GM06990 (cell line): ENCODE data around the gene PCDHB6.
"Not testable (repeated sequence)": the region's sequence is repeated elsewhere in the genome, so short reads cannot be mapped to it uniquely, and the experiment has no call there.

ENCODE experiments used
- DNase-seq: peaks from one replicate; pipeline ENCODE4 v3.0.0-alpha.2; 2011; ENCODE audit not compliant: insufficient read length; ENCODE audit errors: extremely low read depth
- H3K27me3 ChIP-seq: replicated peaks from 2 replicates; pipeline ENCODE4 v1.6.0; 2011; ENCODE audit warnings: low read length; ENCODE audit not compliant: control insufficient read depth, insufficient read depth
- H3K36me3 ChIP-seq: 2 replicates; pipeline ENCODE4 v1.5.1; 2011; ENCODE audit warnings: low read length; ENCODE audit not compliant: control insufficient read depth, insufficient read depth
- H3K4me3 ChIP-seq: replicated peaks from 2 replicates; pipeline ENCODE4 v1.5.1; 2011; ENCODE audit warnings: low read depth, mild to moderate bottlenecking, control low read depth, low read length
- TF ChIP-seq, protein P1 (sequence below): IDR thresholded peaks from 2 replicates; pipeline ENCODE4 v1.5.1; 2011; ENCODE audit warnings: low read length, control low read depth, mild to moderate bottlenecking, inconsistent platforms; ENCODE audit not compliant: insufficient read depth, poor library complexity, severe bottlenecking

PCDHB6 gene

DNA sequence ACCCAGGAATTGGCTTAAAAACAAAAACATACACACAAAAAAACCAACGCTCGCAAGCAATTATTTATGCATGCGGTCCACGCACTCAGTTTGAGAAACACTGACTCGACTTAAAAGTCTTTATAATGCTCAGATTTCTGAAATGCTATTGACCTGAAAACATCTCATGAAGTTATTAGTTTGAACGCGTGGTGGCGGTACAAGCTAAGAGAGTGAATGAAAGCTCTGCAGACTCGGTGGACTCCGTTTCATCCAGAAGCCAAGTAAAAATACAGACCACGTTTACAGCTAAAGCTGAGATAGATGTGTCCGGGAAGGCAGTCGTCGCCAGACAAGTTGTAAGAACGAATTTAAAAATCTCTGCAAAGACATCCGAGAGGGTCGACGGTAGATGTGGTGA, at the start of gene PCDHB6:
TSS of gene PCDHB6 (plus strand) at position 246 of the 400 bp plus-strand sequence. CDS start 201 bp downstream, outside the sequence.
- Histone ChIP-seq H3K4me3 (no peak within 1 kb of the TSS), H3K27me3 (no peaks in the 10 kb centered on the region), H3K36me3 (no peaks in the 10 kb centered on the region)
- DNase-seq: no peak
- TF ChIP-seq, protein P1, sequence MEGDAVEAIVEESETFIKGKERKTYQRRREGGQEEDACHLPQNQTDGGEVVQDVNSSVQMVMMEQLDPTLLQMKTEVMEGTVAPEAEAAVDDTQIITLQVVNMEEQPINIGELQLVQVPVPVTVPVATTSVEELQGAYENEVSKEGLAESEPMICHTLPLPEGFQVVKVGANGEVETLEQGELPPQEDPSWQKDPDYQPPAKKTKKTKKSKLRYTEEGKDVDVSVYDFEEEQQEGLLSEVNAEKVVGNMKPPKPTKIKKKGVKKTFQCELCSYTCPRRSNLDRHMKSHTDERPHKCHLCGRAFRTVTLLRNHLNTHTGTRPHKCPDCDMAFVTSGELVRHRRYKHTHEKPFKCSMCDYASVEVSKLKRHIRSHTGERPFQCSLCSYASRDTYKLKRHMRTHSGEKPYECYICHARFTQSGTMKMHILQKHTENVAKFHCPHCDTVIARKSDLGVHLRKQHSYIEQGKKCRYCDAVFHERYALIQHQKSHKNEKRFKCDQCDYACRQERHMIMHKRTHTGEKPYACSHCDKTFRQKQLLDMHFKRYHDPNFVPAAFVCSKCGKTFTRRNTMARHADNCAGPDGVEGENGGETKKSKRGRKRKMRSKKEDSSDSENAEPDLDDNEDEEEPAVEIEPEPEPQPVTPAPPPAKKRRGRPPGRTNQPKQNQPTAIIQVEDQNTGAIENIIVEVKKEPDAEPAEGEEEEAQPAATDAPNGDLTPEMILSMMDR: peak; percentile 26

DNA sequence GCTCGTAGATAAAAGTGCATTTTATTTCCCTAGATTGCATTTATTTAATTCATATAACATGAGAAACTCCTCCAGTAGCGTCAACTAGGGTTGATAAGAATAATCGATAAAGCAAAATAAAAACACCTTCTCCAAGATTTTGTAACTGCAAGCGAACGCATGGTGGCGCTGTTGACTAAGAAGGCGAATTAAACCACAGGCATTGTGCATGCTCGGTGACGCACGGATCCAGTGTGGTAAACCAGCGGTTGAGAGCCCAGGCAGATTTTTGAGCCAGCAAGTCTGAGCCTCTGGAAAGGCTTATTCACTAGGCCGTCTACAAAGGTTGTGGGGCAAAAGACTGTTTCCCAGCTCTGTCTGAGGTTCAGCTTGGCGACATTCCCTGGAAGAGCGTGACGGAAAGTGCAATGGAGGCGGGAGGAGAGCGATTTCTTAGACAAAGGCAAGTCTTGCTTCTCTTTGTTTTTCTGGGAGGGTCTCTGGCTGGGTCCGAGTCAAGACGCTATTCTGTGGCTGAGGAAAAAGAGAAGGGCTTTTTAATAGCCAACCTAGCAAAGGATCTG, 49.5 kb upstream of the PCDHB6 start, which contains the start of gene PCDHB3:
TSS of gene PCDHB3 (plus strand) at position 231 of the 563 bp plus-strand sequence. CDS start at position 408, 177 bp downstream.
- H3K27me3 ChIP-seq: no peaks in the 10 kb centered on the region
- no peaks in the 10 kb centered on the region for H3K36me3 ChIP-seq
- DNase-seq: no peak
- no peak within 1 kb of the TSS for H3K4me3 ChIP-seq
- TF ChIP-seq, protein P1: no peak

DNA sequence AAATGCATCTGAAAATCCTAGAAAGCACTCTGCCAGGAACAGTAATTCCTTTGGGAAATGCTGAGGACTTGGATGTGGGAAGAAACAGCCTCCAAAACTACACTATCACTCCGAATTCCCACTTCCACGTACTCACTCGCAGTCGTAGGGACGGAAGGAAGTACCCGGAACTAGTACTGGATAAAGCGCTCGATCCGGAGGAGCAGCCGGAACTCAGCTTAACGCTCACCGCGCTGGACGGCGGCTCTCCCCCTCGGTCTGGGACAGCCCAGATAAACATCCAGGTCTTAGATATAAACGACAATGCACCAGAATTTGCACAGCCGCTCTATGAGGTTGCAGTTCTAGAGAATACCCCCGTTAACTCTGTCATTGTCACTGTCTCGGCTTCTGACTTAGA, 48.8 kb upstream of the PCDHB6 start:
- no peak overlapping the region for H3K4me3 ChIP-seq
- TF ChIP-seq, protein P1: no peak
- no peak for DNase-seq
- no peaks in the 10 kb centered on the region for H3K36me3 ChIP-seq
- H3K27me3 ChIP-seq: no peaks in the 10 kb centered on the region

DNA sequence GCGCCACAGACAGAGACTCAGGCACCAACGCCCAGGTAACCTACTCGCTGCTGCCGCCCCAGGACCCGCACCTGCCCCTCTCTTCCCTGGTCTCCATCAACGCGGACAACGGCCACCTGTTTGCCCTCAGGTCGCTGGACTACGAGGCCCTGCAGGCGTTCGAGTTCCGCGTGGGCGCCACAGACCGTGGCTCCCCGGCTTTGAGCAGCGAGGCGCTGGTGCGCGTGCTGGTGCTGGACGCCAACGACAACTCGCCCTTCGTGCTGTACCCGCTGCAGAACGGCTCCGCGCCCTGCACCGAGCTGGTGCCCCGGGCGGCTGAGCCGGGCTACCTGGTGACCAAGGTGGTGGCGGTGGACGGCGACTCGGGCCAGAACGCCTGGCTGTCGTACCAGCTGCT, 47.8 kb upstream of the PCDHB6 start:
- H3K4me3 ChIP-seq, H3K27me3 ChIP-seq, H3K36me3 ChIP-seq, DNase-seq: not testable (repeated sequence)

DNA sequence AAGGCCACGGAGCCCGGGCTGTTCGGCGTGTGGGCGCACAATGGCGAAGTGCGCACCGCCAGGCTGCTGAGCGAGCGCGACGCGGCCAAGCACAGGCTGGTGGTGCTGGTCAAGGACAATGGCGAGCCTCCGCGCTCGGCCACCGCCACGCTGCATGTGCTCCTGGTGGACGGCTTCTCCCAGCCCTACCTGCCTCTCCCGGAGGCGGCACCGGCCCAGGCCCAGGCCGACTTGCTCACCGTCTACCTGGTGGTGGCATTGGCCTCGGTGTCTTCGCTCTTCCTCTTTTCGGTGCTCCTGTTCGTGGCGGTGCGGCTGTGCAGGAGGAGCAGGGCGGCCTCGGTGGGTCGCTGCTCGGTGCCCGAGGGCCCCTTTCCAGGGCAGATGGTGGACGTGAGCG, 47.4 kb upstream of the PCDHB6 start:
- H3K27me3 ChIP-seq: not testable (repeated sequence)

DNA sequence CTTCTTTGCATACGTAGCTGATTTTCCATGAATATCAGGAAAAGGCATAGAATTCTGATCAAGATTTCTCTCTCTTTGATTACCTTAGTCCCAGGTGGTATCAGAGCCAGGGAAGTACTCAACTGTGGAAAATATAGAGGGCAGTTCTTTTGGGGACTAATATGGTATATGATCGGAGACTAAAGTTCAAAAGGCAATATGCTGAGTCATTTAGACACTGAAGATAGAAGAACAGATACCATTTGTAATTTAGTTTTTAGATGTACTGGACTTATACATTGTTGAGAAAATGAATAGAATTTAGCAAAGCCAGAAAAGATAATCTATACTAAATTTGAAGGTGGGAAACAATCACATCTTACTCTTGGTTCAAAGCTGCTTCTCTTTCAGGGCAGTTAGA, 44.5 kb upstream of the PCDHB6 start:
- no peak for DNase-seq
- no peaks in the 10 kb centered on the region for H3K36me3 ChIP-seq
- TF ChIP-seq, protein P1: no peak
- no peaks in the 10 kb centered on the region for H3K27me3 ChIP-seq
- no peak overlapping the region for H3K4me3 ChIP-seq

More for the DNA sequence above, 47.4 kb upstream of the PCDHB6 start:
- H3K4me3 ChIP-seq, H3K36me3 ChIP-seq, DNase-seq: not testable (repeated sequence)

DNA sequence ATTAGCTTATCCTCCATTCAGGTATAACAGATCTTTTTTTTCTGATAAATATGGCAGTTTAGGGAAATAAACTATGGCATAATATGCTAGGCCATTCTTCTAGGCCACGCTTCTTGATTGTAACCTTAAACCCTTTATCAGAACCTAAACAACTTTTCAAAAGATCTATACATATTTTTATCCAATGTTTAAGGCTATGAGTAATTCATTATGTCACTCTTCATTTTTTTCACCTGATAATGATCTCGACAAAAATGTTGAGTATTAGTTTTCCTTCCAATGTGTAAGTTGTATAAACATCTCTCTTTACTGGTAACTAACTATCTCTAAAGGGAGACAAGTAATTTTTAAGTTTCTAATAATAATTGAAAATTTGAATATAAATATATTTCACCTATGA, 30.6 kb upstream of the PCDHB6 start:
- H3K4me3 ChIP-seq: no peak overlapping the region
- TF ChIP-seq, protein P1: no peak
- no peaks in the 10 kb centered on the region for H3K36me3 ChIP-seq
- H3K27me3 ChIP-seq: no peaks in the 10 kb centered on the region
- DNase-seq: no peak
